Ovary (tissue), 3 donors: ENCODE measurements around the gene HECA.

Source experiments
- CTCF ChIP-seq, 3 donors: fragments of 450-650 bp in 2 of 3; fragments of 200-600 bp in 1 of 3; IDR thresholded peaks; one replicate each; pipeline versions ENCODE4 v1.5.1 to v1.8.0; 2016 to 2022; ENCODE audit warnings: antibody characterized with exemption in 3 of 3, mild to moderate bottlenecking in 1 of 3
- POLR2A ChIP-seq: fragments of 450-650 bp; IDR thresholded peaks from one replicate; pipeline ENCODE4 v1.6.1; 2017; ENCODE audit warnings: antibody characterized with exemption, mild to moderate bottlenecking, moderate library complexity
- donor health status: DM: no; HTN: no; CAD: no.

- TF ChIP-seq POLR2A: no peak
- no peak for TF ChIP-seq CTCF (IDR thresholded peaks at IDR 0.05)
Observed at GRCh38 chr6:139156551-139156950, 21.7 kb downstream of the HECA start.
